ENCODE data around the gene ZNF319. TPM values are rescaled to one million over a fixed set of nuclear protein-coding genes. Genes with fewer than 3 reads are reported as not detected.

The ZNF319 gene
- total RNA-seq, 1 donor from 2014 or later, result 7.9 TPM

GRCh38 chr16:57976331-57976796 is 24.1 kb downstream of the ZNF319 start:
- intact Hi-C loops (cut with DNase I), result no loop called here
- no peak for TF ChIP-seq POLR2A (IDR thresholded peaks at IDR 0.05)
- TF ChIP-seq POLR2AphosphoS5 (IDR thresholded peaks at IDR 0.05; ENCODE audit: insufficient read depth in 1 of 2, low read depth in 1 of 2), result no peak
- no peak for TF ChIP-seq CTCF (IDR thresholded peaks at IDR 0.05)
- Histone ChIP-seq H3K9me3 (no peaks in the 10 kb centered on the region), H3K4me1 (no peaks in the 10 kb centered on the region), H3K4me3 (no peak overlapping the region), H3K36me3 (no peaks in the 10 kb centered on the region), H3K27ac (no peak overlapping the region), H3K27me3 (no peaks in the 10 kb centered on the region)
- DNase-seq (ENCODE audit: extremely low spot score in 2 of 2), result no peak

- H3K36me3 ChIP-seq, result no peaks in the 10 kb centered on the region
- H3K27ac ChIP-seq, result no peak overlapping the region
- TF ChIP-seq POLR2AphosphoS5 (IDR thresholded peaks at IDR 0.05; ENCODE audit: insufficient read depth in 1 of 2, low read depth in 1 of 2) (no peak), CTCF (IDR thresholded peaks at IDR 0.05) (no peak), POLR2A (IDR thresholded peaks at IDR 0.05) (no peak)
- no peaks in the 10 kb centered on the region for H3K9me3 ChIP-seq
- no peak for DNase-seq (ENCODE audit: extremely low spot score in 2 of 2)
- no peaks in the 10 kb centered on the region for H3K27me3 ChIP-seq
- no peak overlapping the region for H3K4me3 ChIP-seq
- intact Hi-C loops (cut with DNase I), result no loop called here
- no peaks in the 10 kb centered on the region for H3K4me1 ChIP-seq
Observed at GRCh38 chr16:57972306-57972705, 28.2 kb downstream of the ZNF319 start.

GRCh38 chr16:57971848-57972247 is 28.6 kb downstream of the ZNF319 start:
- no peak overlapping the region for H3K27ac ChIP-seq
- no peak for TF ChIP-seq POLR2A (IDR thresholded peaks at IDR 0.05)
- TF ChIP-seq CTCF (IDR thresholded peaks at IDR 0.05), result no peak
- TF ChIP-seq POLR2AphosphoS5 (IDR thresholded peaks at IDR 0.05; ENCODE audit: insufficient read depth in 1 of 2, low read depth in 1 of 2), result no peak
- no peaks in the 10 kb centered on the region for H3K36me3 ChIP-seq
- no peaks in the 10 kb centered on the region for H3K9me3 ChIP-seq
- H3K27me3 ChIP-seq, result no peaks in the 10 kb centered on the region
- intact Hi-C loops (cut with DNase I), result no loop called here
- no peaks in the 10 kb centered on the region for H3K4me1 ChIP-seq
- DNase-seq (ENCODE audit: extremely low spot score in 2 of 2), result no peak
- H3K4me3 ChIP-seq, result no peak overlapping the region

GRCh38 chr16:57970970-57971369 is 29.5 kb downstream of the ZNF319 start, which contains the start of gene CNGB1:
Gene CNGB1, minus strand, starts transcription at chr16:57971128. Its CDS starts 3,842 bp downstream, at chr16:57967286.
- Histone ChIP-seq H3K27ac (no peak within 1 kb of the TSS), H3K4me3 (no peak within 1 kb of the TSS), H3K9me3 (no peaks in the 10 kb centered on the region), H3K27me3 (no peaks in the 10 kb centered on the region), H3K36me3 (no peaks in the 10 kb centered on the region), H3K4me1 (no peaks in the 10 kb centered on the region)
- intact Hi-C loops (cut with DNase I), result no loop called here
- TF ChIP-seq CTCF (IDR thresholded peaks at IDR 0.05) (no peak), POLR2A (IDR thresholded peaks at IDR 0.05) (no peak), POLR2AphosphoS5 (IDR thresholded peaks at IDR 0.05; ENCODE audit: insufficient read depth in 1 of 2, low read depth in 1 of 2) (no peak)
- DNase-seq (ENCODE audit: extremely low spot score in 2 of 2), result no peak

GRCh38 chr16:57970319-57970718 is 30.2 kb downstream of the ZNF319 start:
- Histone ChIP-seq H3K36me3 (no peaks in the 10 kb centered on the region), H3K27ac (no peak overlapping the region), H3K4me3 (no peak overlapping the region), H3K27me3 (no peaks in the 10 kb centered on the region), H3K4me1 (no peaks in the 10 kb centered on the region), H3K9me3 (no peaks in the 10 kb centered on the region)
- TF ChIP-seq POLR2AphosphoS5 (IDR thresholded peaks at IDR 0.05; ENCODE audit: insufficient read depth in 1 of 2, low read depth in 1 of 2) (no peak), POLR2A (IDR thresholded peaks at IDR 0.05) (no peak), CTCF (IDR thresholded peaks at IDR 0.05) (no peak)
- DNase-seq (ENCODE audit: extremely low spot score in 2 of 2), result no peak
- intact Hi-C loops (cut with DNase I), result no loop called here

Measured in vagina (tissue), 2 donors.